Measurements from ENCODE around the gene TSSK6.

The TSSK6 gene

DNA sequence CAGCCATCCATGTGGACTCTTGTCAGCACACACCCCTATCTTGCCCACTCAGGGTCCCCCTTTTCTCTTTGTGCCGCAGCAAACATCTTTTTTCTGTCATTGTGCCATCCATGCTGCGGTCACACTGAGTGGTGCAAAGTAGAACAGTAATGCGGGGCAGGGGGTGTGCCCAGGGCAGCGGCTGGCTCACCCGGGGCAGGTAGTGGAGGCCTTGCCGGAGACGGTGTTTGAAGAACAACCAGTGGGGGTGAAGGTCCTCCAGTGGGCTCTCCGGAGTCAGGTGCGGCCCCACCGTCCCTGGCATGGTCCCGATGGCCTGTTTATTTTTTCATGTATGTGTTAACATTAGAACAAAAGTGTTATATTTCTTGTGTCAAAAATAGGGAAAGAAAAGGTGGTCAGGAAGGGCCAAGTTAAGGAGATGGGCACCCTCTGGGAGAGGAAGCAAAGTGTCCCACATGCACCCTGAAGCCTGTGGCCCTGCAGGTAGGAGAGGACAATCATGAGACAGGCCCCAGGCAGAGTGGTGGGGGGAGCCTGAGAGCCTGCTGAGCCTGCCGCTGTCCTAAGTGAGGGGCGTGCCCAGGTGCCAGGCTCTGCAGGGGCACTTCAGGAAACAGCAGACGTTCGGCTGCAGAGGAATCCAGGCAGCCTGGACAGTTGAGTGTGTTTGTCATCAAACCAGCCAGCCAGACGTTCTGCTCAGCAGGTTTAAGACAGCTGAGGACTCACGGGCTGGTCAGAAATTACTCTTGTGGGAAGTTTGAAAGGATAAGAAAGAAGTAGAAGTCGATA lies 12.3 kb downstream of the TSSK6 start:
- no peak for DNase-seq

DNA sequence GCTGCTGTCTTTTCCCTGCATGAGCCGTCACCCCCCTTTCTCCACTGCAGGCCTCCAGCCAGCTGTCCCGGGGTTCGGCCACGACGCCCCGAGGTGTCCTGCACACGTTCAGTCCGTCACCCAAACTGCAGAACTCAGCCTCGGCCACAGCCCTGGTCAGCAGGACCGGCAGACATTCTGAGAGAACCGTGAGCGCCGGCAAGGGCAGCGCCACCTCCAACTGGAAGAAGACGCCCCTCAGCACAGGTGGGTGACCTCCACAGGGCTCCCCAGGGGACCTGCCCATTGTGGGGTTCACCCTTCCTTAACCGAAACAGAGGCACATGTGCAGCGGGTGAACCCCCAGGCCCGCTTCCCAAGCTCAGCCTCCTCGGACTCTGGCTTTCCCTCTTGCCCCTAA lies 13.1 kb downstream of the TSSK6 start:
- DNase-seq = no peak

DNA sequence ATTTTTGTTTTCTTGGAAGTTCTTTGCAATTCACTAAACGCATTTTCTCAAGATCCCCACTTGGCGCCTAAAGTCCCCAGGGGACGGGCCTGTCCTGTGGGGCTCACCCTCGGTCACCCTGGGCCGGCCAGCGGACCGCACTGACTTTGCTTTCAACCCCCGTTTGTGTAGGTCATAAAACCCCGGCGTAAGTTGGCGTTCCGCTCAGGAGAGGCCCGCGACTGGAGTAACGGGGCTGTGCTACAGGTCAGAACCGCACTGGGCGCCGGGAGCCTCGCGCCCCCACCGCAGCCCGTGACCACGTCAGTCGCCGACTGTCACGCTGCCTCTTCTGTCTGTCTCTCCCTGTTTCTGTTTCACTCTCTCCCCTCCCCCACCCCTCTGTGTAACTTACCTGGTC lies 13.6 kb downstream of the TSSK6 start:
- no peak for DNase-seq

DNA sequence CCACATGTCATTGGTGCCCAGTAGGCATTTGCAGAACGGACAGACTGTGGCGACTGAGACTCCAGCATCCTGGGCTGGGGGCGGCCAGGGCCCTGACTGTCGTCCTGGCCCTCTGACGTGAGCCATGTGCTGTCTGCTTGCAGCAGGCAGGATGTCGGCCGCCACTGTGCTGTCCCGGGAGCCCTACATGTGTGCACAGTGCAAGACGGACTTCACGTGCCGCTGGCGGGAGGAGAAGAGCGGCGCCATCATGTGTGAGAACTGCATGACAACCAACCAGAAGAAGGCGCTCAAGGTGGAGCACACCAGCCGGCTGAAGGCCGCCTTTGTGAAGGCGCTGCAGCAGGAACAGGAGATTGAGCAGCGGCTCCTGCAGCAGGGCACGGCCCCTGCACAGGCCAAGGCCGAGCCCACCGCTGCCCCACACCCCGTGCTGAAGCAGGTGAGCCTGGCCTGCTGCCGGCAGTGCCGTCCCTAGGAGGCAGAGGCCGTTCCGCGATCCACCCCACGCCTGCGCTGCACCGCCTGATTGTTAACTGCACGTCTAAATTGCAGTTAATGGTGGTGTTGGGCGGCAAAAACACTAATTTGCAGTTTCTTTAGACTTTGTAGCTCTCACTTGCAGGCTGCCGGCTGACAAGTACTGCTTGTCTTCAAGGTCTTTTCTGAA lies 14.2 kb downstream of the TSSK6 start:
- no peak for DNase-seq

DNA sequence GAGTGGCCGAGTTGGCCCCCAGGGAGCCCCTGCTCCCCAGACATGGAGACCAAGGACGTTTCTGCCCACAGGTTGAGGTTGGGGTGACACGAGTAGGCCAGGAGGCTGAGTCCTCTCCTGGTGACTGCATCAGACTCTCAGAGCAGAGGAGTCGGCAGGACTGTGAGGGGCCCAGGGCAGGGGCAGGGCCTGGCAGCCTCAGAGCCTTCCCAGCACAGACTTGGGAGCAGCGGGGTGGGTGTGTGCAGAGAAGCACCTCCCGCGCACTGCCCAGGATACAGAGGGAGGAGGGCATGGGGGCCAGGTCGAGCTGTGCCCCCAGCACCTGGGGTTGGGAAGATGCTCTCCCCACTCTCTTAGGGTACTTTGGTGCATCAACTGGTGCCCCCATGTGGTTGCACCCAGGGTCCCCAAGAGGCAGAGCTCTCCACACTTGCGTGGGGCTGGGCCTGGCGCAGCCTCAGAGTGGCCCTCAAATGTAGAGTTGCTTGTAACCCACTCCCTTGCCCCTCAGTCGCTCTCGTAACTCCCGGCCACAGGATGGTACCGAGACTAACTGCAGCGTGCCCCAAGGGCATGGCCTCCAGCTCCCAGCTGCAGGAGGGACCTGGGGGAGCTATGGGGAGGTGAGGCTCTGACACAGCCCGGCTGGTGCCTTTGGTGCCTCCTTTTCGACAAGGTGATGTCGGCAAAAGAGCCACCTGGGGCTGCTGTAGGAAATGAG lies 15.9 kb downstream of the TSSK6 start:
- no peak for DNase-seq

DNA sequence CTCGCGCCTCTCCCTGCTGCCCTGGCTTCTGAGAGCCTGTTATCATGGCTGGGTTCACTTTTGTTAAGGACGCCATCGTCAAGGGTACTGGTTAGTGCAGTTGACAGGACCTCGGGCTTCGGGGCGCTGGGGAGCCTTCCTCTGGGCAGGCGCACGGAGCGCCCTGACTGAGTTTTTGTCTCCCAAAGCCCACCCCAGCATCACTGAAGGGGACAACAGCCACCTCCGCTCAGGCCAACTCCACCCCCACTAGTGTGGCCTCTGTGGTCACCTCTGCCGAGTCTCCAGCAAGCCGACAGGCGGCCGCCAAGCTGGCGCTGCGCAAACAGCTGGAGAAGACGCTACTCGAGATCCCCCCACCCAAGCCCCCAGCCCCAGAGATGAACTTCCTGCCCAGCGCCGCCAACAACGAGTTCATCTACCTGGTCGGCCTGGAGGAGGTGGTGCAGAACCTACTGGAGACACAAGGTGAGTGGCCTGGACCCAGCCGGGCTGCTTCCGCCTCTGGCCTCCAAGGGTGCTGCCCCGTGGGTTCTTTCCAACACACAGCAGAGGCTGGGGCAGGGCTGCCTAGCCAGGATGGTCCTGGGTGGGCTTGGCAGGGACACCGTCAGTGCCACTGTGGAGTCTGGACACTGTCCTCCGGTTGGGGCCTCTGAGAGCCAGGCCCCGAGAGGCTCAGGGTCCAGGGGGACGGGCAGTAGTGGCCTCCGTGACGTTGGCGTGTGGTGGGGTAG lies 16.9 kb downstream of the TSSK6 start:
- DNase-seq = no peak

DNA sequence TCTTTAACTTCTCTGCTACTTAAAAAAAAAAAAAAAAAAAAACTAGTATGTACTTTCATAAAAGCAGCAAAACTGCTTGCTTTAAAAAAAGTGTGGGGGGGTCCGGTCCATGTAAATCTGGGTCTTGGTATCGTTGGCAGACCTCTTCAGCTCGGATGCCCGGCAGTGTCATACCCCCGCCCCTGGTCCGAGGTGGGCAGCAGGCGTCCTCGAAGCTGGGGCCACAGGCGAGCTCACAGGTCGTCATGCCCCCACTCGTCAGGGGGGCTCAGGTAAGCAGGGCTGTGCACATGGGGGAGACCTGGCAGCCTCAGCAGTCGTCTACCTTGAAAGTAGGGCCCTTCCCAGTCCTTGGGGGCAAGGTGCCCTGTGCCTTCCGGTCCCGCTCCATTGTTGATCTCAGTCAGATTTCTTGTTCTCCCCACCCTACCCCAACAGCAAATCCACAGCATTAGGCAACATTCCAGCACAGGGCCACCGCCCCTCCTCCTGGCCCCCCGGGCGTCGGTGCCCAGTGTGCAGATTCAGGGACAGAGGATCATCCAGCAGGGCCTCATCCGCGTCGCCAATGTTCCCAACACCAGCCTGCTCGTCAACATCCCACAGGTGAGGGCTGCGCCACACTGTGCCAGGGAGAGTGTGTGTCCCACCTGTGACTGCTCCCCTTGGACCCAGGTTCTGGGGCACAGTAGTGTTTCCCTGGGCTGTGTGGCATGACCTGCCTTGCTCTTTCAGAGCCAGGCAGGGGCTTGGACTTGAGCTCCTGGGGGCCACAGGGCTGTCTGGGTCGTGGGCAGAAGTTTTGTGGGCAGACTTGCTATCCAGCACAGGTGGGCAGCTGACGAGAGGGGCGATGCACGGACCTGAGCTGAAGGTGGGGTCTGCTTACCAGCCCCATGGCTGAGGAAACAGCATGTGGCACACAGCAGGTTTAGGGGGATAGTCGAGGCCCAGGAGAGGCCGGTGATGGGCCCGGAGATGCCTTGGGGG lies 19.4 kb downstream of the TSSK6 start:
- DNase-seq = no peak

DNA sequence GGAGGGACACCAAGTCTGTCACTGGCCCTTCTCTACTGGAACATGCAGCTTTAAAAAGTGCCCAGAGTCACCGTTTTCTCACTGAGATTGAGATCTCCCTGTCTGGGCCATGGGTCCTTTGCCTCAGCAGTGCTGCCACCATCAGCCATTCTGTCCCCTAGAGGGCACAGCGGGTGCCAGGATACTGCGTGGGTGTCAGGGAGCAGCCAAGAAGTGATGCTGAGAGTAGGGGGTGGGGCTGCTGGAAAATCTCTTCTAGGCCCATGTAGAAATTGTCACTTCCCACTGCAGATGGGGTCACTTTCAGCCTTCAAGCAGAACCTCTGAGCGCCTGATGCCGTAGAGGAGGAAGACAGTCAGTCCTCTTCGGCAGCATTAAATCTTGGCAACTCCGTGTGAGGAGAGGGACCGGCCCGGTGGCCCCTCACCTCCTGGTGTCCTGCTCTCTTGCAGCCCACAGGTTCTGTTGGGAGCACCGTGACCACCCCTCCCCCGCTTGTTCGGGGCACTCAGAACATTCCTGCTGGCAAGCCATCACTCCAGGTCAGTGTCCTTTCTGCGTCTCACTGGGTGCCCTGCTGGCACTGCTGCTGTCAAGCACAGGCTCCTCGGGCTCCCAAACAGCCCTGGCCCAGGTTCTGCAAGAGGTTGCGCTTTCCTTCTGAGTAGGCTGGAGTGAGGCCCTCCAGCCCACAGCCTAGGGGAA lies 21.4 kb downstream of the TSSK6 start:
- DNase-seq = no peak

DNA sequence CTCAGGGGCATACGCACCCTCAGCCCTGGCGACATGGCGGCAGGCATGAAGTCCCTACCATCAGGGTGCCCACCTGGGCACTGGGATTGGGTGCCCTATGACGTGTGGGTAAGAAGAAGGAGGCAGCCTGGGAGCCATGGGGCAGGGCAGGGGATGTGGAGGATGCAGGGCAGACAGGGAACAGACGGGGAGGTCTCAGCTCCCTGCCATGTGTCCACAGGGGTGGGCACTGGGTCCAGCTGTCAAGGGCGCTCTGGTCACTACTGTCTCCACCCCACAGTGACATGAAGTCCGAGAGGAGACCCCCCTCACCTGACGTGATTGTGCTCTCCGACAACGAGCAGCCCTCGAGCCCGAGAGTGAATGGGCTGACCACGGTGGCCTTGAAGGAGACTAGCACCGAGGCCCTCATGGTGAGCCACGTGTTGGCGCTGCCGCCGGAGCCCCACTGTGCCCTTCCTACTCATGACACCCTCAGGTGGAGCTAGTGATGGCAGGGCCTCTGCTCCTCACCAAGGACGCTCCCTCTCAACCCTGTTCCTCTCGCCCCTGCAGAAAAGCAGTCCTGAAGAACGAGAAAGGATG lies 23.2 kb downstream of the TSSK6 start:
- DNase-seq = no peak

DNA sequence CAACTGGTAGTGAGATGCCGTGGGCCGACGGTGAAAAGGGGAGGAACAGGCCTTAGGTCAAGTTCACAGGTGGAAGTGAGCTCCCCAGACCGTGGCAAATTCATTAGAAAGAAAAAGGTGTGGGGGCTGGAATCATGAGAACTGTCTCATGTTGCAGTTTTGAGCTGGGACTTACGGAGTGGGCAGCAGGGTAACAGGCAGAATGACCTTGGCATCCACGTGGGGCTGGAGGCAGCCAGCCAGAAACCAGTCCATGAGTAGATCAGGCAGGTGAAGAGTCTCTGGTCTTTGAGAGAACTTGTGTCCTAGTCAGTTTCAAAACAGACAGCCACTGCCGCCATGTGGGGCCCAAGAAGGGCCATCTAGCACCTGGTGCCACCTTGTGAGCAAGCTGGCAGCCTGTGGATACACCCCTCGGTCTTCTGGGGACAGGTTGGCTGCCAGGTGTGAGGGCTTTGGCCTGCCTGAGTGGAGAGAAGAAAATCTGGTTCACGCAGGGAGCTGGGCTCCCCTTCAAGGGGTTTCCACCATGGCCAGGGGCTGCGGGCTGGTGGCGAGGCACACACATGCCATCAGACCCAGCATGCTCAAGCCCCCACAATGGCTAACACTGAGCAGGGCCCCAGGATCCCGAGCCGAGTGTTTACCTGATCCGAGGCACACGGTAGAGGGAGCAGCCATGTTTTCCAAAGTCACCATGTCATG lies 23.9 kb downstream of the TSSK6 start:
- DNase-seq = no peak

DNA sequence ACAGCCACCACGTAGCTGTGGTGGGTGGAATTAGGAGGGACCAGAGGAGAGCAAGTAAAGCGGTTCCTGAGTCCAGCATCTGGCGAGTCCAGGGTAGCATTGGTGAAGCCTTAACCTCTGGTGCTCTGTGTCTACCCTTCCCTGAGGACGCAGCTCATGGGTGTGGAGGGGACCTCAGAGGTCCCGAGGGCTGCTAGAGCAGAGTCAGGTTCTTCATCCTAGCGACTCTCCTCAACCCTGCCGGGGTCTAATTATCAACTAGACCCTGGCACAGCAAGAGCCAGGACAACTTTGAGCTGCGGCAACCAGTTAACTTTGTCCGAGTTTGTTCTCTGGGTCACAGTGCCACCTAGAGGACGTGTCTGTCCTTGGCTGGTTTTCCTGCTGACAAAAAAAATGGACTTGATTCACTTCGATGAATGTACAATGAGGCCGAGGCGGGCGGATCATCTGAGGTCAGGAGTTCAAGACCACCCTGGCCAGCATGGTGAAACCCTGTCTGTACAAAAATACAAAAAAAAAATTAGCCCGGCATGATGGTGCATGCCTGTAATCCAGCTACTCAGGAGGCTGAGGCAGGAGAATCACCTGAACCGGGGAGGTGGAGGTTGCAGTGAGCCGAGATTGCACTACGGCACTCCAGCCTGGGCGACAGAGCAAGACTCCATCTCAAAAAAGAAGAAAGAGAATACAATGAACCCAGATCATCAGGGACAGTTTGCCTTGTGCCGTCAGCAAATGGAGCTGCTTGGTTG lies 25.0 kb downstream of the TSSK6 start:
- peak; percentile 20 for DNase-seq

DNA sequence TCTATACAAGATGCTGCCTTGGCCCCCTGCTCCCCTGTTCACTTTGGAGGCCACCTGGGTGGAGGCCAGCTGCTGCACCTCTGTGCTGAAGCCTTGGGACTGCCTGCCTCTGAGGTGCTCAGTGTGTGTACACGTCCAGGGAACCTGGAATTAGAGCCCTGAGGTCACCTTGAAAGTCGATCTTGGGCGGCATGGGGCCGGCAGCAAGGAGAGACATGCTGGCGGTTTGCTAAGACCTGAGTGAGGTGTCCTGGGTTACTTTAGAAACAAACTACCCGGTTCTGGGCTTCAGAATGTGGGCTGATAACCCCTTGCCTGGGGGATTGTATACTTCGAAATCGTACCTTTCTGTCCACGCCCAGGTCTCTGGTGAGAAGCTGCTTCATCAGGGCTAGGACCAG lies 25.5 kb downstream of the TSSK6 start:
- no peak for DNase-seq

DNA sequence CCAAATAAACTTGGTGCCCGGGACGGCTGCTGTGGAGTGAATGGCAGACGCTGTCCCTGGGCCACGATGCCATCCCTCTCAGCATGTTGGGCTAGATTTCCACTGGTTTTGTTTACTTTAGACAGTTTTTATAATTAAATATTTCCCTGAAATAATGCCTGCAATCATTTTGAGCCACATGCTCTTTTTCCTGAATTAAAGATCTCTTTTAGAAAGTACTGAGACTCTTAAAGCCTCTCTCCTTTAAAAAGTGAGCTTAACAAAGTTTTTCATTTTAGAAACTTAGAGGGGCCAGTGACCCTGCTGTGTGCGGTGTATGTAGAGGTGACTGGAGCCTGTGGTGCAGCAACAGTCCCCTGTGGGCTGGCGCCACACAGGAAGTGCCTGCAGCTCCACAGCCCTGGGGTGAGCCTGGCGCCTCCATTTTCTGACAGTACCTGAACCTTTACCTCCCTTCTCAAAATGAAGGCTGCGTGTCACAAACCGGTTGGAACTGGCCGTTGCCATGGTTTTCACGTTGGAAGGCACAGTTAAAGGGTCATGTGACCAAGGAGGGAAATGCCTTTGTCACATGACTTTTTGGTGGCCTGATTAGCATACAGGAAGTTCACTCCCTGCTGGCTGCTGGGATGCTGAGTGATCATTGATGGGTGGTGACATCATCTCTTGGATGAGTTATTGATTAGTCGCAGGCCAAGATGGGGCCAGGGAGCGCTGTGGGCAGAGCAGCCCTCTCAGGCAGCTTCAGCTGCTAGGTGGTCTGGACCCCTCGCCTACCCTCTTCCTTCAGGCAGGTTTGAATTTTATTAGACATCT lies 26.3 kb downstream of the TSSK6 start:
- DNase-seq = peak; percentile 47

DNA sequence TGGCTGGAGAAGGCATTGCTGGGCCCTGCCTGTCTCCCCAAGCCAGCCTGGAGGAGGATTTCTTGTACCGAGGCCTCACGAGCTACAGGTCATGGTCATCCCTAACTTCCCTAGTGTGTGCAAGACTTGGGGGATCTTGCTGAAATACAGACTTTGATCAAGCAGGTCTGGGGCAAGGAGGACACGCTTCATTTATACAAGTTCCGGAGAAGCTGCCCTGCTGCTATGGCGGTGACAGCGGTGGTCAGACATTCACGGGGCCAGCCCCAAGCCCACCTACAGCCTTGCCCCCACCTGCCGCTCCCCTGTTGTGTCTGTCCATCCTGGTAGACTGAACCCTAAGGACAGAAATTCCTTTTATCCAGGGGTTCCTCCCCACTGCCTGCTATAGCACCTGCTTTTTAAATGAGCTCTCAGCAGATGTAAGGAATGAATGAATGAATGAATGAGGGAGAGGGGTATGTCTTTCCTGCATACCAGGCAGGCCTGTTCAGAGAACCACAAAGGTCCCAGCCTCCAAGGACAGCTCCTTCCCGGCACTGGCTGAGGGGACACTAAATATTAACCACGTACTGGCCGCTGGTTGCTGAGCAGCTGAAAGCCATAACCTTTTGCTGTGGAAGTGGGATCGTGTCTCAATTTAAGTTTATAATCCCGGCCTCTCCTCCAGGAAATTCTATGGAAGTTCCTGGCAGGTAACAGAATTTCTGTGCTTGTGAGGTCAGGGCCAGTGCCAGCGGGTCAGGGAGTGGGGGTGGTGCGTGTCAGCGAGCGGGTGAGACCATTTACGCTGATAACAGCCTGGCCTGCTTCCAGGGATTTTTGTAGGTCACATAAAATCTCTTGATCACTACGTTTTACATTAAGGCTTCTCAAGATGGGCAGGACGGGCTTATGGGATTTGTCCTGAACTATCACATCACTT lies 27.1 kb downstream of the TSSK6 start:
- DNase-seq = no peak

DNA sequence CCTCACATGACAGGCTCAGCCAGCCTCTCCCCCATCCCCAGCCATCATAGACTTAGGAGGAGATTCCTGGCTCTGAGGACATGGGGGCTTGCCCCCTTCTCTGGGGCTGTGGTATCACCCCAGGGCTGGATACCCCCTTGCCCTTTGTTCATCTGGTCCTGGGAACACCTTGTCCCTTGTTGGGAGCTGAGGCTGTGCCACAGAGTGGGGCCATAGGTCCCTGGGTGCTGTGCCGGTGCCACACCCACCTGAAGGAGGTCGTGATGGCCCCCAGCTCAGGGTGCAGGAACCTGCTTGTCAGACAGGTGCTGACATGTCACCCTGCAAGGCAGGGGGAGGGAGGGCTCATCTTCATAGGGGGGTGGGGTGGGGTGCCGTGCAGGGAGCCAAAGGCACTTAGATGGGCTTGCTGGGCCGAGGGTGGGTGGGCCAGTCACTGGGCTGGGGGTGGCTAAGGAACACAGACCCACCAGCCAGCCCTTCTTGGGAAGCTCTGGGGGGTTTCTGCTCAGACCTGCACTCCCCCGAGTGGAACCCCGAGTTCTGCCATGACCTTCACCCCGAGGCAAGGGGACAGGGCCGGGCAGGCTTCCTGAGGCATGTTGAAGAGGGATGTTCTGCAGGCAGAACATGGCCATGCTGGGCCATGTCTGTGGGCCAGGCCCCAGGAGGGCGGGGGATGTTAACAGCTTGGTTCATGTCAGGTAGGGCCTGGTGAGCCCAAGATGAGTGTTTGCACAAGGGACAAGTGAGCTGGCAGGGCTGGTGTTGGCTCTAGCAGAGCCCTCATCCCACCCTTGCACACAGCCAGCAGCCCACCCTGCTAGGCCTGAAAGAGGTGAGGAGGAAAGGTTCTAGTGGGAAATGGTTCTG lies 28.0 kb downstream of the TSSK6 start:
- DNase-seq = no peak

DNA sequence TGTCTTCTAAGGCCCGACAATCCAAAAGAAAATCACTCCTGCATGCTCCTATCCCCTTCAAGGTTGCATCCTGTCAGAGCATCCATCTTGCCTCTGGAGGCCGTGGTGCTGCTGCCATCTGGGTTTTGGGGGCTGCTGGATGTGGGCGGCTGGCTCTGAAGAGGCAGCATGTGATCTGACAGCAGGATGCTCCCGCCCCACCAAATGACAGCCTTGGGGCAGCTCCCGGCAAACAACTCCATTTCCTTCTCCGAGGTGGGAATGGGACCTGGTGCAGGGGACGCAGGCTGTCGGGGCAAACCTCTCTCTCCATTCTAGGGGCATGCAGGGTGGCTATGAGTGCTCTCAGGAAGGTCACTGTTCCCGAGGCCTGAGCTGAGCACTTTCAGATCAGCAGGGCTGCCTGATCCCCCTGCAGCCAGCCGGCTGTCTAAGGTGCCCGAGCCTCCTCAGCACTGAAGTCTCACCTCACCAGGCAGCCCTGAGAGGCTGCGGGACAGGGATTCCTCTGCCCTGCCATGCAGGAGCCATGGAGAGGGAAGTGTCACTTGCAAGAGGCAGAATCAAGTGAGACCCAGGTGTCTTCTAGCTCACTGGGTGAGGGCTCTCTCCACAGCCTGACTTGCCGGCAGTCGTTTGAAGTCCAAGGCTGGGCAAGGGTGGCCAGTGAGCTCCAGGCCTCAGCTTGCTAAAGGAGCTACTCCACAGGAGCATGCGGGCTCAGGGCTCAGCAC lies 28.8 kb downstream of the TSSK6 start:
- DNase-seq = no peak
